GM06990 (cell line): ENCODE data around the gene SRXN1.
A peak's percentile ranks its signal among the peaks of the same experiment; 100 is the strongest.

Source experiments
- DNase-seq: peaks from one replicate; pipeline ENCODE4 v3.0.0-alpha.2; 2011; ENCODE audit not compliant: insufficient read length; ENCODE audit errors: extremely low read depth
- H3K27me3 ChIP-seq: replicated peaks from 2 replicates; pipeline ENCODE4 v1.6.0; 2011; ENCODE audit warnings: low read length; ENCODE audit not compliant: control insufficient read depth, insufficient read depth
- H3K36me3 ChIP-seq: 2 replicates; pipeline ENCODE4 v1.5.1; 2011; ENCODE audit warnings: low read length; ENCODE audit not compliant: control insufficient read depth, insufficient read depth
- H3K4me3 ChIP-seq: replicated peaks from 2 replicates; pipeline ENCODE4 v1.5.1; 2011; ENCODE audit warnings: low read depth, mild to moderate bottlenecking, control low read depth, low read length
- CTCF ChIP-seq: IDR thresholded peaks from 2 replicates; pipeline ENCODE4 v1.5.1; 2011; ENCODE audit warnings: low read length, control low read depth, mild to moderate bottlenecking, inconsistent platforms; ENCODE audit not compliant: insufficient read depth, poor library complexity, severe bottlenecking

The SRXN1 gene

GRCh38 chr20:668638-669037 lies 15.6 kb upstream of the SRXN1 start:
- no peaks in the 10 kb centered on the region for H3K27me3 ChIP-seq
- no peak for DNase-seq
- no peak overlapping the region for H3K4me3 ChIP-seq
- no peaks in the 10 kb centered on the region for H3K36me3 ChIP-seq
- TF ChIP-seq CTCF: no peak

GRCh38 chr20:668050-668449 lies 15.1 kb upstream of the SRXN1 start:
- no peaks in the 10 kb centered on the region for H3K36me3 ChIP-seq
- no peaks in the 10 kb centered on the region for H3K27me3 ChIP-seq
- no peak overlapping the region for H3K4me3 ChIP-seq
- TF ChIP-seq CTCF: no peak
- no peak for DNase-seq

- peak; percentile 95 for TF ChIP-seq CTCF
- Histone ChIP-seq H3K4me3 (no peak overlapping the region), H3K36me3 (no peaks in the 10 kb centered on the region), H3K27me3 (no peaks in the 10 kb centered on the region)
- DNase-seq: no peak
Observed at GRCh38 chr20:667351-668034, 14.5 kb upstream of the SRXN1 start.

- Histone ChIP-seq H3K4me3 (no peak overlapping the region), H3K36me3 (no peaks in the 10 kb centered on the region), H3K27me3 (no peaks in the 10 kb centered on the region)
- no peak for TF ChIP-seq CTCF
- no peak for DNase-seq
Observed at GRCh38 chr20:666877-667276, 13.9 kb upstream of the SRXN1 start.

GRCh38 chr20:665276-665675 lies 12.3 kb upstream of the SRXN1 start:
- no peak for TF ChIP-seq CTCF
- H3K27me3 ChIP-seq: no peaks in the 10 kb centered on the region
- no peak for DNase-seq
- no peaks in the 10 kb centered on the region for H3K36me3 ChIP-seq
- no peak overlapping the region for H3K4me3 ChIP-seq

- DNase-seq: no peak
- Histone ChIP-seq H3K4me3 (no peak overlapping the region), H3K36me3 (no peaks in the 10 kb centered on the region), H3K27me3 (no peaks in the 10 kb centered on the region)
- no peak for TF ChIP-seq CTCF
Observed at GRCh38 chr20:664576-664975, 11.6 kb upstream of the SRXN1 start.
